ENCODE results near the gene CCNH. TPM values are rescaled to one million over a fixed set of nuclear protein-coding genes. Genes with fewer than 3 reads are reported as not detected.

The CCNH gene
- total RNA-seq, 1 donor from 2014 or later, result 74.8 TPM

DNA sequence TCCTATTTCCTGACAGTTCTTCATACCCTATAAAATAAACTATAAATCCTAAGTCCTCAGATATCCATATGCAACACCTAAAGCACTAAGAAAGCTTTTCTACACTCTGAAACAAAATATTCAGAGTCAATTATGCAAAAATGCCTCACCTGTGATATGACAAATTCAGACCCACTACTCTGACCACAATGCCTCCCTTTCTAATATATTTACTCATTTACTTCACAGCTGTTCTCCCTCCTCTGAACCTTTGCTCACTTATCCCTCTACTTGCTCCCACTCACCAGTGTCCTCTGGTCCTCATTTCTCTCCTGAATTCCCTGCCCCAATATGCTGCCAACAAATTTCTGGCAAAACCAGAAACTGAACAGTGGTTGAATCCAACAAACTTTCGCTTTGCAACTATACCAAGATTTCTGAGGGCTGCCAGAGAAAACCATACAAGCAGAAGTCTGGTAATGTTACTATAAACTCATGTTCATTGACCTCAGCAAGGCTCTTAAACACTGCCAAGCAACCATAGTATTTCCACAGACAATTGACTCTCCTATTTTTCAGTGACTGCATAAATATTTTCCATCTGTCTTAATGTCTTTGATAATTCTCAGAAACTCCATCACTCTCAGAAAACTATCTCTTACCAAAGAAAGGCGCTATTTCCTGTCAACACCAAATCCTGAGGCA lies 7.1 kb downstream of the CCNH start:
- no peak overlapping the region for H3K4me3 Mint-ChIP-seq
- peak overlapping the region; percentile 64 for H3K27ac Mint-ChIP-seq
- TF ChIP-seq, protein P1, sequence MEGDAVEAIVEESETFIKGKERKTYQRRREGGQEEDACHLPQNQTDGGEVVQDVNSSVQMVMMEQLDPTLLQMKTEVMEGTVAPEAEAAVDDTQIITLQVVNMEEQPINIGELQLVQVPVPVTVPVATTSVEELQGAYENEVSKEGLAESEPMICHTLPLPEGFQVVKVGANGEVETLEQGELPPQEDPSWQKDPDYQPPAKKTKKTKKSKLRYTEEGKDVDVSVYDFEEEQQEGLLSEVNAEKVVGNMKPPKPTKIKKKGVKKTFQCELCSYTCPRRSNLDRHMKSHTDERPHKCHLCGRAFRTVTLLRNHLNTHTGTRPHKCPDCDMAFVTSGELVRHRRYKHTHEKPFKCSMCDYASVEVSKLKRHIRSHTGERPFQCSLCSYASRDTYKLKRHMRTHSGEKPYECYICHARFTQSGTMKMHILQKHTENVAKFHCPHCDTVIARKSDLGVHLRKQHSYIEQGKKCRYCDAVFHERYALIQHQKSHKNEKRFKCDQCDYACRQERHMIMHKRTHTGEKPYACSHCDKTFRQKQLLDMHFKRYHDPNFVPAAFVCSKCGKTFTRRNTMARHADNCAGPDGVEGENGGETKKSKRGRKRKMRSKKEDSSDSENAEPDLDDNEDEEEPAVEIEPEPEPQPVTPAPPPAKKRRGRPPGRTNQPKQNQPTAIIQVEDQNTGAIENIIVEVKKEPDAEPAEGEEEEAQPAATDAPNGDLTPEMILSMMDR (IDR thresholded peaks at IDR 0.05), result no peak
- no peak for ATAC-seq (ENCODE audit: low read depth)
- intact Hi-C loops (cut with micrococcal nuclease), result no loop called here
- peaks cover 80% of the 10 kb centered on the region for H3K36me3 Mint-ChIP-seq (ENCODE audit: low read depth)
- H3K9me3 Mint-ChIP-seq, result no peaks in the 10 kb centered on the region
- ChIA-PET POLR2A (no interaction called here), CTCF (no interaction called here)
- H3K4me1 Mint-ChIP-seq, result peaks cover 20% of the 10 kb centered on the region
- no peaks in the 10 kb centered on the region for H3K27me3 Mint-ChIP-seq
- no peak for DNase-seq

- POLR2A ChIA-PET, result no interaction called here
- H3K4me1 Mint-ChIP-seq, result peaks cover 22% of the 10 kb centered on the region
- intact Hi-C loops (cut with micrococcal nuclease), result no loop called here
Measured at GRCh38 chr5:87404359-87404758, 8.4 kb downstream of the CCNH start.

DNA sequence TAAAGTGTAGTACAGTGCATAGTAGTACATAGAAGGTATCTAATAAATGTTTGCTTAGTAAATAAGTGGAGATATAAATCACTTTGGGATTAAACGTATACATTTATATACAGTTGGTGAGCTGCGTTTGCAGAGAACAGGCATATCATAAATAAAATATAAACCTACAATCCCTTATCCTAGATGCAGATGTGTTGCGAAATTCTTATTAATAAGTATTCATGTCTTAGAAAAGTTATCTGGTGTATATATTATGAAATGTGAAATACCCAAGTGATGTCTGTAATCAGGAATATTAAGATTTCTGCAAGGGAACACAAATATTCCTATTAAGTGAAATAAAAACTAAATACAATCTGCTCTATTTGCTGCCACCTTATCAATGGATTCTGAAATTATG lies 8.8 kb downstream of the CCNH start:
- H3K4me1 Mint-ChIP-seq, result peaks cover 18% of the 10 kb centered on the region
- H3K9me3 Mint-ChIP-seq, result no peaks in the 10 kb centered on the region
- TF ChIP-seq, protein P1 (IDR thresholded peaks at IDR 0.05), result no peak
- intact Hi-C loops (cut with micrococcal nuclease), result no loop called here
- ChIA-PET CTCF (interaction anchor here (0.7 to 1.1 kb wide), 2 partner anchors 333 to 719 kb away, joined by 3 to 4 read pairs; no protein-coding TSS in a partner anchor), POLR2A (no interaction called here)
- no peak for ATAC-seq (ENCODE audit: low read depth)
- peaks cover 85% of the 10 kb centered on the region for H3K36me3 Mint-ChIP-seq (ENCODE audit: low read depth)
- H3K4me3 Mint-ChIP-seq, result no peak overlapping the region
- no peaks in the 10 kb centered on the region for H3K27me3 Mint-ChIP-seq
- H3K27ac Mint-ChIP-seq, result no peak overlapping the region
- no peak for DNase-seq

More at GRCh38 chr5:87404359-87404758, 8.4 kb downstream of the CCNH start:
- DNase-seq (no peak), ATAC-seq (ENCODE audit: low read depth) (no peak)
- TF ChIP-seq, protein P1 (IDR thresholded peaks at IDR 0.05), result no peak
- peaks cover 85% of the 10 kb centered on the region for H3K36me3 Mint-ChIP-seq (ENCODE audit: low read depth)
- no peaks in the 10 kb centered on the region for H3K9me3 Mint-ChIP-seq
- H3K27me3 Mint-ChIP-seq, result no peaks in the 10 kb centered on the region
- H3K4me3 Mint-ChIP-seq, result no peak overlapping the region
- no peak overlapping the region for H3K27ac Mint-ChIP-seq
- CTCF ChIA-PET, result no interaction called here

- DNase-seq (no peak), ATAC-seq (ENCODE audit: low read depth) (no peak)
- Mint-ChIP-seq H3K4me1 (peaks cover 17% of the 10 kb centered on the region), H3K36me3 (ENCODE audit: low read depth) (peaks cover 85% of the 10 kb centered on the region), H3K4me3 (no peak overlapping the region), H3K27ac (no peak overlapping the region), H3K9me3 (no peaks in the 10 kb centered on the region), H3K27me3 (no peaks in the 10 kb centered on the region)
- TF ChIP-seq, protein P1 (IDR thresholded peaks at IDR 0.05), result no peak
- ChIA-PET POLR2A (no interaction called here), CTCF (interaction anchor here (0.7 to 1.2 kb wide), 3 partner anchors 333 to 719 kb away, joined by 3 to 6 read pairs (median 4); no protein-coding TSS in a partner anchor)
- intact Hi-C loops (cut with micrococcal nuclease), result no loop called here
Measured at GRCh38 chr5:87403409-87403808, 9.3 kb downstream of the CCNH start.

DNA sequence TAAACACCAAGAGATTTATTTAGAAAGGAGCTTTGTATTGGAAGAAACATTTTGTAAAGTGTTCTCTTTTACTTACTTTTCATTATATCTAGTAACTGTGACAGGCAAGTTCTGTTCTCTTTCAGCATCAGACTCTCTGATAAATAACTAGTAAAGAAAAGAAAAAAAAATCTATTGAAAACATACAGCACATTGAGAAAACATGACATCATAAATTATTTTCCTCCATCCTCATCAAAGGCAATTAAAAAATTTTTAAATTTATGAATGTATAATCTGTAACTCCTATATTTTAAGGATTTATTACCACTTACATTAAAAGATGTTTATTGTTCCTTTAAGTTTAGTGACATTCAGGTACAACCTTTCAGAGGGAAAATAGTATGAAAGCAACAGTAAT lies 11.1 kb downstream of the CCNH start:
- ATAC-seq (ENCODE audit: low read depth) (no peak), DNase-seq (no peak)
- Mint-ChIP-seq H3K27ac (no peak overlapping the region), H3K27me3 (no peaks in the 10 kb centered on the region), H3K4me1 (peaks cover 13% of the 10 kb centered on the region), H3K9me3 (no peaks in the 10 kb centered on the region), H3K4me3 (no peak overlapping the region), H3K36me3 (ENCODE audit: low read depth) (peaks cover 84% of the 10 kb centered on the region)
- intact Hi-C loops (cut with micrococcal nuclease), result no loop called here
- ChIA-PET POLR2A (no interaction called here), CTCF (interaction anchor here (0.7 to 4.5 kb wide), 2 partner anchors 29 to 330 kb away, joined by 5 to 51 read pairs; no protein-coding TSS in a partner anchor)
- TF ChIP-seq, protein P1 (IDR thresholded peaks at IDR 0.05), result no peak
